Stimulated activated CD4-positive, alpha-beta T cell treated with anti-CD3 and anti-CD28 coated beads, Interleukin-1b, Interleukin-23, amount 100 ng/mL, for 48 hours (primary cell): ENCODE data around the gene PHRF1.

Experiments
- DNase-seq: peaks from one replicate; pipeline ENCODE4 v3.0.0-alpha.2; 2020

Gene PHRF1

GRCh38 chr11:537622-538430 lies 38.4 kb upstream of the PHRF1 start:
- DNase-seq, result no peak

- DNase-seq, result no peak
Measured at GRCh38 chr11:538431-539051, 37.7 kb upstream of the PHRF1 start.

- no peak for DNase-seq
Measured at GRCh38 chr11:539971-540481, 36.2 kb upstream of the PHRF1 start.

GRCh38 chr11:540583-541432 lies 35.5 kb upstream of the PHRF1 start:
- DNase-seq, result no peak

GRCh38 chr11:541433-541885 lies 34.8 kb upstream of the PHRF1 start:
- no peak for DNase-seq

DNA sequence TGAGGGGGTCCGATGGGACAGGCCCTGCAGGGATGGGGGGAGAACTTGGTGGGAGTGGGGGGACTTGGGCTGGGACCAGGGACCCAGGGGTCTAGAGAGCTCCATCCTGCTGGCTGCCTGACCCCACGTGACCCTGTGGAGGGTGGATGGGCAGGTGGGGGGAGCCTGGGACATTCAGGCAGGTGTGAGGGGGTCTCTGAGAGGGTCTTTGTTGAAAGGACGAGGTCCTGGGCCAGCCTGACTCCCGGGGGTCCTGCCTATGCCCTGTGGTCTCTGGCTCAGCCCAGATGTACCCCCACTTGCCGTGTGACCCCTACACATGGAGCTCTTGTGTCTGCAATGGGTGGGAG lies 31.5 kb upstream of the PHRF1 start:
- DNase-seq, result no peak

- DNase-seq, result no peak
Measured at GRCh38 chr11:545171-545570, 31.1 kb upstream of the PHRF1 start.

DNA sequence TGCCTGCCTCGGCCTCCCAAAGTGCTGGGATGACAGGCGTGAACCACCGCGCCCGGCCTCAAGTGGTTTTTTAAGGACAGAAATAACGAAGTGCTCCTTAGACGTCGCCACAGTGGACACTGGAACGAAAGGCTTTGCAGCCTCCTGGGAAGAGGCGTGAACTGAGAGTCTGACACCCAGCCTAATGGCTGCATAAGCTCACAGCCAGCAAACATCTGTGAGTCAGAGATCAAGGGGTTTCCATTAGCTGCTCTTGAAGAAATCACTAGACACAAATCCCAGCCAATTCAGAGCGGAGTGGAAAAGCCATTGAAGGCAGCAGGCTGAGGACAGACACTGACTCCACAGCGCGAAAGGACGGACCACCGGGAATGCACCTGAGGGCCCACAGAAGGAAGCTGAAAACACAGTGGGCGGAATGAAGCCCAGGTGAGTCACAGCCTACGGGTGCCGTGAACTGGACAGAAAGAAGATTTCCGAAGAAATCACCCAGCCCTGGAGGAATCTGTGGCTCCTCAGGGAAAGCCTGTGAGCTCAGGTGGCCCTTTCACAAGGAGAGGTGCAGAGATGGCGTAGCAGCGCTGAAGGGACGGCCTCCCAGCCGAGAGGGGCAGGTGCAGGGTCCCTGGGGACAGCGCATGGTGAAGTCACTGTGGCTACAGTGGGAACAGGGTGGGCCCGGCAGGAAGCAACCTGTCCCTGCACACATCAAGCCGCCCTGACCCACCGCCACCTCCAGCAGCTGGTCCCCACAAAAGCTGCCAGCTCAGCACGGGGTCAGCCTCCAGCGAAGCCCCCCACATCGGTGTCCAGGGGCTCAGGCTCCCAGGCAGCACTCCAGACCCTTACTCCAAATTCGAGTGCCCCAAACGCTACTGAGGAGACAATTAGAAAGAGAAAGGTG lies 27.3 kb upstream of the PHRF1 start:
- no peak for DNase-seq

DNA sequence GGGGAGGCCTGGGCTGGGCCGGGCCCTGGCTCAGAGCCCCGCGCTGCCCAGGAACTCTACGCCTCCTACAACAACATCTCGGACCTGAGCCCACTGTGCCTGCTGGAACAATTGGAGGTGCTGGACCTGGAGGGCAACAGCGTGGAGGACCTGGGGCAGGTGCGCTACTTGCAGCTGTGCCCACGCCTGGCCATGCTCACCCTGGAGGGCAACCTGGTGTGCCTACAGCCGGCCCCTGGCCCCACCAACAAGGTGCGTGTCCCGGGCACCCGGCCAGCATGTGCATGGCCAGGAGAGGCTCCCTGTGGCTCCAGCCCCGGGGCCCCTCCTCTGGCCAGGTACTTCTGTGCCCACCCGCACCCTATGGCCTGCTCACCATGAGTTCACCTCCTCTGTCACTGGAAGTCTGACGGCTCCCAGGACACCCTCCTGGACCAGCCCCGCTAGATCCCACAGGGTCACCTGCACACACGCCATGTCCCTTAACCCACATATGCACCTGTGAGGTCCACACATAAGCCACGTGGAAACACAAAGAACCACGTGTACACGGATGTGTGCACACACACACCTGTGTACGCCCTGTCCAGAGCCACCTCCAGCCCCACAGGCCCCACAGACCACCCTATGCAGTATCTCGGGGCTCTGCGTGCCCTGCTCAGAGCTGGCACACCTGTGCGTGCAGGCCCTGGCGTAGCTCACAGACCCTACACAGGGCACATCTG lies 26.1 kb upstream of the PHRF1 start:
- DNase-seq, result no peak

- no peak for DNase-seq
Measured at GRCh38 chr11:550746-551085, 25.6 kb upstream of the PHRF1 start.

- no peak for DNase-seq
Measured at GRCh38 chr11:551131-551530, 25.1 kb upstream of the PHRF1 start.

DNA sequence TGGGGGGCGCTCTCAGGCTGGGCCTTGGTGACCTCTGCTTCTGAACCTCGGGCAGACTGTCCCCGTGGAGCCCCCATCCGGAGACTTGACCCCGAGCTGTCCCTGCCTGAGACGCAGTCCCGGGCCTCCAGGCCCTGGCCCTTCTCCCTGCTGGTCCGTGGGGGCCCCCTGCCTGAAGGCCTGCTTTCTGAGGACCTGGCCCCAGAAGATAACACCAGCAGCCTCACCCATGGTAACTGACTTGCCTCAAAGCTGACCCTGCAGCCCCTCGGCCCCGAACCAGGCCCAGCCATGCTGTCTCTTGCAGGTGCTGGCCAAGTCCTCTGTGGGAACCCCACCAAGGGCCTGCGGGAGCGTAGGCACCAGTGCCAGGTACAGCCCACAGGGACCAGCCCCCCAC lies 24.7 kb upstream of the PHRF1 start:
- DNase-seq, result no peak

GRCh38 chr11:553083-553987 lies 22.9 kb upstream of the PHRF1 start:
- DNase-seq, result no peak

DNA sequence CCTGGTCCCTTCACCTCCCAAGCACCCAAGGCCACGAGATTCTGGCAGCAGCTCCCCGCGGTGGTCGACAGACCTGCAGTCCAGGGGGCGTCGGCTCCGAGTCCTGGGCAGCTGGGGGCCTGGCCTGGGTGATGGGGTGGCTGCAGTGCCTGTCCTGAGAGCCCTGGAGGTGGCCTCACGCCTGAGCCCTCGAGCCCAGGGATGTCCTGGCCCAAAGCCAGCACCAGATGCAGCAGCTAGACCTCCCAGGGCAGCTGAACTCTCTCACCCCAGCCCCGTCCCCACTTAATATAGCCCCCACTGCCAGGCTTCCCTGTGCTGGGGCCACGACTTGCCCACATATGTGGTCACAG lies 22.3 kb upstream of the PHRF1 start:
- DNase-seq, result no peak

DNA sequence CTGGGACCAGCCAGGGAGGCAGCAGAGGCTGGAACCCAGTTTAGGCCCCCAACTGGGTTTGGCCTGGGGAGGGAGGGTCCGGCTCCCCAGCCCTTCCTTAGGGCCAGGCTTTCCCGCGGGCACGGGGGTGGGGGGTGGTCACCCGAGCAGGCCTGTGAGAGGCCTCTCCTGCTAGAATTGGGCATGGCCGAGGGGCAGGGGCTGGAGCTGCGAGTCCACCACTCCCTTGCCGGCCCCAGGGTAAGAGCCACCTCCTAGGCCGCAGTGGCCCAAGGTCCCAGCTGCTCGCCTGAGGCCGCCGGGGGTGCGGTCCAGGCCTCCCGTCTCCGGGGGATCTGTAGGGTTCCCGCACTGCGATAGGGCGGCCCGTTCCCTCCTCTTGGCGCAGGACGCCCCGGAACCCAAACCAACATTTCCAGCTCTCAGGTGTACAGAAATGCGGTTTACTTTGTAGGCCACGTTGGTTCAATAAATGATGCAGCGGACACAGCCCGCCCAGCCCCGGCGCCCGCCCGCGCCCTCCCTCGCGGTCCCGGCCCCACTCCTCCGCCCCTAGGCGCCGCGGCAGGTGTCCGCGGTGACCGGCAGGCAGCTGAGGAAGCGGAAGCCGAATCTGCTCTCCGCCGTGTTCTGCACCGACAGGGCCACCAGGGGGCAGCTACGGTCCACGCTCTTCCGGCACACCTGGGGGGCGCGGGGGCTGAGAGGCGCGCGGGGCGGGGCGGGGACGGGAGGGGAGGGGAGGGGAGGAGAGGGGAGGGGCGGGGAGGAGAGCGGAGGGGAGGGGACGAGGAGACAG lies 21.6 kb upstream of the PHRF1 start:
- DNase-seq, result peak; percentile 71

- DNase-seq, result no peak
Measured at GRCh38 chr11:555227-555779, 21.0 kb upstream of the PHRF1 start.

GRCh38 chr11:555780-556661 lies 20.2 kb upstream of the PHRF1 start:
- no peak for DNase-seq

DNA sequence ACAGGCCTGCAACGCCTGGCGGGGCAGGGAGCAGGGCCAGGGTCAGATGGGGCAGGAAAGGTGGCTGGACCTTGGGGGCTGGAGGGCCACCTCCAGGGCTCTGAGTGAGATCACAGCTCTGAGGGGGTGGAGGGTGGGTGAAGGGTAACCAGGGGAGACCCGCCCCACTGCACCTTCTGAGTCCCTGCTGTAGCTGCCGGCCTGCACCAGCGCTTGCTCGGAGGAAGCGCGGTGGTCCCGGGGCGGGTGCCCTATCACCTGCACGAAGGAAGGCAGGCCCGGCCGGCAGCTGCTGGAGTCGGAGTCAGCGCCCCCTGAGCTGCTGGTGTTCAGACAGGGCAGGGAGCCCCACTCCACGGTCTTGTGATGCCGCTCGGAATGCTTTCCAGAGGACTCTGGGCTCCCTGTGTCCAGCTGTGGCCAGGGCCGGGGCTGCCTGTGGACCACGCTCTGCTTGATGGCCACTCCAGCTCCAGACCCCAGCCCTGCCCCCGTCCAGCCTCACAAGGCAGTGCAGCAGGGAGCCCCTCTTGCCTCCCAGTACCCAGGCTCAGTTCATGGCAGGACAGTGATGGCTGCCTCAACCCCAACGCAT lies 19.5 kb upstream of the PHRF1 start:
- no peak for DNase-seq
